HG03442 (cell line): Measurements from ENCODE around the gene KCMF1.

Source experiments
- ATAC-seq: cut with Tn5 transposase; IDR thresholded peaks from one replicate; pipeline ENCODE4 v1.9.1; 2021; ENCODE audit warnings: mild to moderate bottlenecking, moderate library complexity; ENCODE audit not compliant: unreplicated experiment

The KCMF1 gene

DNA sequence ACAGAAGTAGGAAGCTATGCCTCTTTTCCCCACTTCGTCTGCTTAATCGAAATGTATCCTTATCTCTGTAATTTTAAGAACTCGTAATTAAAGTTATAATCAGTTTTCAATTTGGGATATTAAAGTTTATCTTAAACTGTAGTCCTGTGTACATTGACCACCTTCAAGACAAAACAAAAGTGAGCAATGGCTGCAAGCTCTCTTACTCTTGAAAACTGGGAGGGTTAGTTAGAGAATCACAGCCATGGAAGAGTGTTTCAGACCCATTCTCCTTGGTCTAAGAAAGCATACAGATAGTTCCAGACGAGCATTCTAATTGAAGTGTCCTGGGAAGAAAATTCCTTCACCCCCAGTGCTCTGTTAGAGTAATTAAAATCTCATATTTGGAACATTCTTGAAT is 2.0 kb downstream of the KCMF1 start:
- ATAC-seq = no peak

DNA sequence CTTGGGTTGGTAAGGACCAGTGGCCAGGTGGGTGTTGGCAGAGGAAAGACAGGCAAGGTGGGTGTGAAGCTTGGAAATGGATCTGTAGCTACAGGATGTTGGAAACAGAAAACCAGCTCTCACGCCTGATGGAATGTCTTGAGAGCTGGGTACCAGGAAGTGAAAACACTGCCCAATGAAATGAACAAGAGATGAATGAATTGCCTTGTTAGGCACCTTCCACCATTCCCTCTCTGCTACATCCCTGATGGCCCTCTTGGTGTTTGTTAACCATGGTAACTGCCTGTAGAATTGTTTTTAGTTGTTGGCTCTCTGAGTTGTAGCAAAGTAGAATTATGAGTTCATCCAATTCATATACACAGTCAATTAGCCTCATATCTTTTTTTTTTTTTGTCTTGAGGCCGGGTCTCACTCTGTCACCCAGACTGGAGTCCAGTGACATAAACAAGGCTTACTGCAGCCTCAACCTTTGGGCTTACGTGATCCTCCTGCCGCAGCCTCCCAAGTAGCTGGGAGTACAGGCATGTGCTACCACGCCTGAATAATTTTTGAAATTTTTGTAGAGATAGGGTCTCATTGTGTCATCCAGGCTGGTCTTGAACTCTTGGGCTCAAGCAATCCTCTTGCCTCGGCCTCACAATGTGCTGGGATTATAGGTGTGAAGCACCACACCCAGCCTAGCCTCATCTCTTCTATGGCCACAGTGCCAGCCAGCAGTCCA is 9.5 kb downstream of the KCMF1 start:
- no peak for ATAC-seq

DNA sequence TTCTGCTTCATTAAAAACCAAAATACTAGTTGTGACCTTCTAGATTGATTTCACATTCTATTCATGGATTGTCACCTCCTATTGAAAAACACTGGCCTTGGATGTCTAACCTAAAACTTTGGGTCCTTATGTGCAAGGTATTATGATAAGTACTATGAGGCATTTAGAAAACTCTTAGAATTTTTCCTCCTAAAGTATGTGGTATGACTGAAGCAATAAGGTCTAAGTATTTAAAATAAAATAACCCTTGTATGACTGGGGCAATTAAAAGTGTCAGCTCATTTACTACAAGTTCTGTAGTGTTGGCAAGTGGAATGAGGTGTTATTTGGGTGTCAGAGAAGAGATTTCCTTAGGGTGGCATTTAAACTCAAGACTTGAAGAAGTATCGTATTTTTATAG is 15.1 kb downstream of the KCMF1 start:
- no peak for ATAC-seq

GRCh38 chr2:84989422-84989821 is 18.5 kb downstream of the KCMF1 start:
- no peak for ATAC-seq

- no peak for ATAC-seq
These were observed 19.0 kb downstream of the KCMF1 start for GRCh38 chr2:84989927-84990326.

- no peak for ATAC-seq
These were observed 20.6 kb downstream of the KCMF1 start for GRCh38 chr2:84991404-84992160.

DNA sequence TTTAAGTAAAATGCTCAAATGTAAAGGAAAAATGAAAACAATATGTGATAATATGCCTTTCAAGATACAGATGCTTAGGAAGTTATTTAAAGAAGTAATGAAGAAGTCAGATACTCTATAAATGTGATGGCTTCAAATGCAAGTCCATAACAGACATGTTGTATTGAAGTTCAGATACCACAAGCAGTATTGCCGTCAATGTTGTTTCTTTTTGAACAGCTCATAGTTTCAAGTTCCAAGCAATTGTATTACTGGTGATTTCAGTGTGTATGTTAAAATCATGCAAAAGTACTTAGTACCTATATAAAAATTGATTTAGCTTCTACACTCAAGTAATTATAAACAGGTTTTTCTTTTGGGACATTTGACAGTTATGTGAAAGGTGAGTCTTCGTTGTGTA is 24.9 kb downstream of the KCMF1 start:
- ATAC-seq = no peak

GRCh38 chr2:84996909-84997308 is 25.9 kb downstream of the KCMF1 start:
- ATAC-seq = no peak

- no peak for ATAC-seq
These were observed 28.6 kb downstream of the KCMF1 start for GRCh38 chr2:84999553-84999955.

DNA sequence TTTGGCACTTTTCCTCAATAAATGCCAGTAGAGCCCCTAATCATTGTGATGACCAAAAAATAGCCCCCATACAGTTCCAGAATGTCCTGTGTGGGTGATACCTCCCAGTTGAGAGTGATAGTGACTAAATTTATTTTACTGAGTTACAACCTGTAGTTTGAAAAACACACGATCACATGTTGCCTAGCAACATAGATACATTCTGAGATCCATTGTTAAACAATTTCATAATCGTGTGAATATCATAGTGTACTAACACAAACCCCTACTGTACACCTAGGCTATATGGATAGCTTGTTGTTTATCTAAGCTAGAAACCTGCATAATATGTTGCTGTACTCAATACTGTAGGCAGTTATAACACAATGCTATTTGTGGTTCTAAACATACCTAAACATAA is 30.6 kb downstream of the KCMF1 start:
- ATAC-seq = no peak

DNA sequence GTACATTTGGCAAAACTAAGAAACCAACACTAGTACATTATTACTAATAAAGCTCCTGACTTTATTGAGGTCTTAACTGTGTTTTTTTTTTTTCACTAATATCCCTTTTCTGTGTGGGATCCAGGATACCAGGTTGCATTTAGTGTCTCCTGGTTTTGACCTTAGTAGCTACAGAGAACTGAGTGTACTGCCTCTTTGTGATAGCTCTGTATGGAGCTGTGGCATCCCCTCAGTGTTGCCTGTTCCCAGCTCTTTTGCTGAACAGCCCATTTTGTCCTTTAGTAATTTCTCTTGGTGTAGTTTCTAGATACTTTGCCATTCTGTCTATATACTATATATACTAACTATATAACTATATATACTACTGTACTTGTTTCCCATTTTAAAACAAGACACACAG is 31.6 kb downstream of the KCMF1 start:
- no peak for ATAC-seq

DNA sequence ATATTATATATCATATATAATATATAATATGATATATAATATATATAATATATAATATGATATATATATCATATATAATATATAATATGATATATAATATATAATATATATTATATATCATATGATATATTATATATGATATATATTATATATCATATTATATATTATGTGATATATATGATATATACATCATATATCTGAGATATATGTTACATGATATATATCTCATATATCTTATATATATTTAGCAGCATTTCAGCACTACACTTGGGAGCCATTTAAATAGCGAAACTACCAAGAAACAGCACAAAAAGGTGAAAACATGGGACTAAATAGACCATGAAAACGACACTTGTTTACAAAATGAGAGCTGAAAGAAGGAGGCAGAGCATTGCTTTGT is 37.3 kb downstream of the KCMF1 start:
- ATAC-seq = no peak

GRCh38 chr2:85009019-85009618 is 38.2 kb downstream of the KCMF1 start:
- ATAC-seq = no peak

GRCh38 chr2:85010404-85010803 is 39.4 kb downstream of the KCMF1 start:
- ATAC-seq = no peak

- no peak for ATAC-seq
These were observed 40.1 kb downstream of the KCMF1 start for GRCh38 chr2:85011098-85011497.

DNA sequence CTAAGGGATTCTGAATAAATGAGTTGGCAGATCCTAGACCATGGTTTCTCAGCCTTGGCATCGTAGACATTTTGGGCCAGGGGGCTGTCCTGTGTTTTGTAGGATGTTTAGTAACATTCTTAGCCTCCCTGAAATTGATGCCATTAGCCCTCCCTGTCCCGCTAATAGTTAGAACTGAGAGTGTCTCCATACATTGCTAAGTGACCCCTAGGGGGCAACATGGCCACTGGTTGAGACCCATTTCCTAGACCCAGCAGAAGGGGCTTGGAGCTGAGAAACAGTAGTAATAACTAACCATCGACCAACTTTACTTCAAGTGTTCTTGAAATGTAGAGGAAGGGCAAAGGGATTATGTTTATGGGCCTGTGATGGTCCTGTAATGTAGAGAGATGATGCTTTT is 40.8 kb downstream of the KCMF1 start:
- no peak for ATAC-seq

DNA sequence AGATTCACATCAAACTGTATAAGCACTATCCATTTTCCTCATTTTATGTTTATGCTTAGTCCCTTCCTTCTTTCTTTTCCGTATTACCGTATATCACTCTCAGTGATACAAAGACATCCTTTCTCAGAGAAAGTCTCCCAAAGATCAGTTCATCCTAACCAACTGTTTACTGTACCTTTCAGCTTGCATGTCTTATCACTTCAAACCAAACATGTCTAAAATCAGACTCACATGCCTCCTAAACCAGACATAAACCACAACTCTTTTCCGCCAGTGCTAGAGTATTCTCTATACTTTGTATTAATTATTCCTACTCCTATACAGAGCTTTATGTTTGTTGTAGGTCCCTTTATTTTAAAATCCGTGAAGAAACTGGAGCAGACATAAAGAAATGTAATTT is 41.5 kb downstream of the KCMF1 start:
- ATAC-seq = no peak

DNA sequence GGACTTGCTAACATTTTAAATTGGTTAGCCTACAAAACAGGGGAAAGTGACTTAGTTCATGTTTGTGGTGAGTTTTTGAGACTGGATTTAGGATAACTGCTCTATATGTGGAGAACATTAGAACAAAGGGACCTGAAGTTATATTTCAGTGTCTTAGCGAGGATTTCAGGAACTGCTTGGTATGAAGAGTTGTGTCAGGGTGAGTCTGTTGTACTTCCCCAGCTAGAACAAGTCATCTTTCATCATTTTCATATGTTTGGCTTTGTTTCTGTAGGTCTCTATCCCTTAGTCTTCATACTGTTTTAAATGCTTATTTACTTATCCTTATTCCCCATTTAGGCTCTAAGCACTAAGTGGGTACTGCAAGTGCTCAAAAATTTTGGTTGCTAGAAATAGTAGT is 41.9 kb downstream of the KCMF1 start:
- no peak for ATAC-seq

DNA sequence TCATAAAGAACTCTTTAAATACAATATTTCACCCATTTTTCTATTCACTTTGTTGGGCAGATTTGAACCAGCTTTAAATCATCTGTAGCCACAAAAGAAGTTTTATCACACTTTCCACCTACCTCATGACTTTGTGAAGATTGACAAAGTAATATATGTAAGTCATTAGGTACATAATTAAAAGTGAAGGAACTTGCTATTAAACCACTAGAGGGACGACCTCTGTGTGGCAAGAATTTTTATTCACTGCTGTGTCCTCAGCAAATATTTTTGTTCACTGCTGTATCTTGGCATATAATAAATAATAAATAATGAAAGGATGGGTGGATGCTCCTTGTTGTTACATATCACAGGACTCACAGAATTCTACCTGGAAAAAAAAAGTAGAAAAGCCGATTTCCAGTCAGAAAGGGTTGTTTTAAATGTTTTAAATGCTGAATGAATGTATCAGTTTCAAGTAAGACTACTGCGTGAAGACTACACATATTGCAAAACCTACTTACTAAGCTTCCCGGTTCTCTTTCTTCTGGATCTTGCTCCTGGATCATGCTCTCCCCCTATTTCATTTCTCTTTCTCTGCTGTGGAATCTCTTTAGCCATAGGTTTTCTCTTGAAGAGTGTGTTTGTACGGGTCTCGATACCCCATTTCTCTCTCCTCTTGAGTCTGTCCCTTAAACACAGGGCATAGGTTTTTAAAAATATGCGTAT is 44.8 kb downstream of the KCMF1 start:
- ATAC-seq = no peak

DNA sequence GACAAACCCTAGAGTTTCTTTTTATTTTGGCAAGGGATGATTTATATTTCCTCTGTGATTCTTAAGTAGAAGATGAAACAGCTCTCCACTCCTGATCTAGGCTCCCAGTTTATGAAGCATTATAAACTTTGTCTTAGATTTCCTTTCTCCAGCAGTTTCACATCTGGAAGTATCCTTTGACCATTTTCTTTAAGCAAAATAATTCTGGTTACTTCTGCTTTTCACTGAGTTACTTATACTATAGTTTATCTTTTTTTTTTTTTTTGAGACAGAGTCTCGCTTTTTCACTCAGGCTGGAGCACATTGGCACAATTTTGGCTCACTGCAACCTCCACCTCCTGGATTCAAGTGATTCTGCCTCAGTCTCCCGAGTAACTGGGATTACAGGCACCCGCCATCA is 45.5 kb downstream of the KCMF1 start:
- no peak for ATAC-seq

GRCh38 chr2:85017411-85018048 is 46.6 kb downstream of the KCMF1 start:
- ATAC-seq = no peak
